Gastroesophageal sphincter (tissue), 3 donors: ENCODE measurements around the gene SEMA3F.

Source experiments
- CTCF ChIP-seq, 4 experiments: fragments of 200-600 bp in 2 of 4; fragments of 450-650 bp in 2 of 4; sonication (generic) in 1 of 4; IDR thresholded peaks; one replicate each; pipeline ENCODE4 v1.5.1; 2017 to 2019; ENCODE audit warnings: antibody characterized with exemption in 4 of 4, mild to moderate bottlenecking in 2 of 4, moderate library complexity in 2 of 4
- POLR2AphosphoS5 ChIP-seq: sonication (generic); formaldehyde crosslinking; IDR thresholded peaks from one replicate; pipeline ENCODE4 v1.6.1; 2017; ENCODE audit warnings: antibody characterized with exemption

DNA sequence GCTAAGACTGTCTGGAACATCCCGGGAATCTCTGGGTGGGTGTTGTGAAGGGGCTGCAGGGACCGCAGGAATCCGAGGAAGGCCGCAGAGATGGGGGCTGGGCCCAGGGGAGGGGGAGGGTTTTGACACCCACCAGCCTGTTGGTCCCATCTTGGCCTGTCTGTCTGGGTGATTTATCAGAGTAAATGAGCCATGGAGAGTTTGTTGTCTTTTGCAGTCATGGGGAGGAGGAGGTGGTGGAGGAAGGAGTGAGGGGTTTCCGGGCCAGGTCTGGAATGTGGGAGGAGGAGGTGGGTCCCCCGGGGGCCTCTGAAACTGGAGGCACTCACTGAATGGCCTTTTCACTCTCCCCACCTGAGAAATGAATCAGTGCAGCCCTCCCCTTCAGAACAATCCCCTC, 11.5 kb downstream of the SEMA3F start:
- TF ChIP-seq CTCF (IDR thresholded peaks at IDR 0.05) (no peak), POLR2AphosphoS5 (no peak)
